ENCODE data around the gene CNIH3.
"Not testable (repeated sequence)": the region's sequence is repeated elsewhere in the genome, so short reads cannot be mapped to it uniquely, and the experiment has no call there.

Gene CNIH3

GRCh38 chr1:224643653-224644052 lies 27.5 kb downstream of the CNIH3 start:
- no peak for DNase-seq (ENCODE audit: low spot score)

- DNase-seq (ENCODE audit: low spot score) = peak; percentile 68
These were observed 28.5 kb downstream of the CNIH3 start for GRCh38 chr1:224644553-224645154.

DNA sequence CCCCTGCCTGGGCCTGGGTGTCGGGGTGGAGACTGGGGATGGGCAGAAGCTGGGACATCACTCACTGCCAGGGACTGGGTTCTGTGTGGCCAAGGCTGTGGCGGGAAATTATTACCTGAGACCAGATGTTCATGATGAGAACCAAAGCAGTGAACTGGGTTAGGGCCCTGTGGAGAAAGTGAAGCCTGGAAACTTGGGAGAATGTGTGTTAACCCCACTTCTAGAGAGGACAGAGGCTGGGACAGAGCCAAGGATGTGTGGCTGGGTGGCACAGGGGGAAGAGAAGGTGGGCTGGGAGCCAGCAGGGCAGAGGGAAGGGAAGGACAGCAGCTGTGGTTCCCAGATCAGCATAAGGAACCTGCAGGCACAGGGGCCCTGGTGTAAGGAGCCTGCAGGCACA lies 31.3 kb downstream of the CNIH3 start:
- no peak for DNase-seq (ENCODE audit: low spot score)

GRCh38 chr1:224650290-224650689 lies 34.2 kb downstream of the CNIH3 start:
- DNase-seq (ENCODE audit: low spot score) = no peak

GRCh38 chr1:224651188-224651587 lies 35.1 kb downstream of the CNIH3 start:
- no peak for DNase-seq (ENCODE audit: low spot score)

GRCh38 chr1:224656392-224656791 lies 40.3 kb downstream of the CNIH3 start:
- no peak for DNase-seq (ENCODE audit: low spot score)

DNA sequence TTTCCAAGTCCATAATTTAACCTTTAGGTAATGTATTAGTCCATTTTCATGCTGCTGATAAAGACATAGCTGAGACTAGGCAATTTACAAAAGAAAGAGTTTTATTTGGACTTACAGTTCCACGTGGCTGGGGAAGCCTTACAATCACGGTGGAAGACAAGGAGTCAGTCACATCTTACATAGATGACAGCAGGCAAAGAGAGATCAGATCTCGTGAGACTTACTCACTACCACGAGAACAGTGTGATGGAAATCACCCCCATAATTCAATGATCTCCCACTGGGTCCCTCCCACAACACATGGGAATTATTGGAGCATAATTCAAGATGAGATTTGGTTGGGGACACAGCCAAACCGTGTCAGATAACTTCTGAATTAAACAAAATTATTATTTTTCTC lies 44.0 kb downstream of the CNIH3 start:
- DNase-seq (ENCODE audit: low spot score) = no peak

- no peak for DNase-seq (ENCODE audit: low spot score)
These were observed 46.8 kb downstream of the CNIH3 start for GRCh38 chr1:224662870-224663269.

GRCh38 chr1:224665016-224665415 lies 48.9 kb downstream of the CNIH3 start:
- no peak for DNase-seq (ENCODE audit: low spot score)

GRCh38 chr1:224666078-224666477 lies 50.0 kb downstream of the CNIH3 start:
- no peak for DNase-seq (ENCODE audit: low spot score)

DNA sequence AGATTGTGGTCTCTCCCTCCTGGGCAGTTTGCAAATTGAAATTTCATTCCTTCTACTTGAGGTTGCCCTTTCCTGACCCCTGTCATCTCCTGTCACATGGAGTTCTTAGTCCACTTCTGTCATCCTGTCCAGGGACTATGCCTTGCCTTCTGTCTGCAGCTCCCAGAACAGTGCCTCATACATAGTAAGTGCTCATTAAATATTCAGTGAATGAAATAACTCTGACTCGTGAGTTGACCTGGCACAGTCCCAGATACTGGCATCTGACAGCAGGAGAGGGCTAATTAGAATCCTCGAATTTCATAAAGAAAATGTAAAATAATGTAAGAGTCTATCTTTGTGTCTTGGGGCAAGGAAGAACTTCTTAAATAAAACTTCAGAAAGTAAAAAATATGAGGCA lies 50.8 kb downstream of the CNIH3 start:
- no peak for DNase-seq (ENCODE audit: low spot score)

- DNase-seq (ENCODE audit: low spot score) = no peak
These were observed 52.9 kb downstream of the CNIH3 start for GRCh38 chr1:224668984-224669383.

GRCh38 chr1:224669403-224669802 lies 53.3 kb downstream of the CNIH3 start:
- DNase-seq (ENCODE audit: low spot score) = no peak

DNA sequence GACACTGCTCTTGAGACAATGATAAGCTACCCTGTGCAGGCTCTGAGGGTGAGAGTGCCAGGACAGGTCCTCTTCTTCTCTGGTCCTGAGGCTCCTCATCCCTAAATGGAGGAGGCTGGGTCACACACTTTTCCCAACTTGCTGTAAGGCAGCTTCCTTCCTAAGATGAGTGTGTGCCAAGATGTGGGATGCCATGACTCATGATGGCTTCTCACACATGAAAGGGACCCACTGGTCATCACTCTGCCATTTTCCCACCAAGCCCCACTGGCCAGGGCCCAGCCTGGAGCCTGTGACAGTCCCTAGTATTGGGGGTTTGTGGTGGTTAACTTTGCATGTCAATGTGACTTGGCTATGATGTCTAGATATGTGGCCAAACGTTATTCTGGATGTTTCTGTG lies 54.4 kb downstream of the CNIH3 start:
- no peak for DNase-seq (ENCODE audit: low spot score)

DNA sequence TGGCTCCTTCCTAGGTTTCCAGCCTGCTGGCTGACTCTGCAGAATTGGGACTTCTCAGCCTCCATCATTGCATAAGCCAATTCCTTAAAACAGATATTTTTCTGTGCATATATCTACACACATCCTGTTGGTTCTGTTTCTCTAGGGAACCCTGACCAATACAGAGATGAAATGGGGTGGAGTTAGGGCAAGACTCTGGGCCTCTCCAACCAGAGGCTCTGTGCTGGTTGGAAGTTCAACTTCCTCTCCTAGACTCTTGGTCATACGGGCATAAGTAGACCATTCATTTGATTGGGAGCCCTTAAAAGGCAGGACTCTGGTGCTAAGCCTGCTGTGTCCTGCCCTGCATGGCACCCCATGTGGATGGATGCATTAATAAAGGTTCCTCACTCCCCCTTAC lies 55.0 kb downstream of the CNIH3 start:
- DNase-seq (ENCODE audit: low spot score) = no peak

DNA sequence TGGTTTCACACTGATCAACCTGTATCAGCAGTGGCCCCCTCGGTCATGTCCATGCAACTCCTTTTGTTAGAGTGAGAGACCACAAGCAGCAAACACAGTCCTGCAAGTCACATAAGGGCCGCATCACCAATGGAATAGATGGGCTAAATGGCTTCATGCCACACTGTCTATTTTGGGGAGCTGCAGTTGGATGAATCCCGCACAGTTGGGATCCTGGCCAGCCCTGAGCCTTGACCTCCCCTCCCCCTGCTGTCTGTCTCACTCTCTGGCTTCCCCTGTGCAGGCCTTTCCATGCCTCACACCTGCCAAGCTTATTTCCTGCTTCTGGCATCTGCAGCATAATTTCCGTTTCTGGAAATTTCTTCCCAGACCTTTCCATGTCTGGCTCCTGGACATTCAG lies 57.0 kb downstream of the CNIH3 start:
- no peak for DNase-seq (ENCODE audit: low spot score)

DNA sequence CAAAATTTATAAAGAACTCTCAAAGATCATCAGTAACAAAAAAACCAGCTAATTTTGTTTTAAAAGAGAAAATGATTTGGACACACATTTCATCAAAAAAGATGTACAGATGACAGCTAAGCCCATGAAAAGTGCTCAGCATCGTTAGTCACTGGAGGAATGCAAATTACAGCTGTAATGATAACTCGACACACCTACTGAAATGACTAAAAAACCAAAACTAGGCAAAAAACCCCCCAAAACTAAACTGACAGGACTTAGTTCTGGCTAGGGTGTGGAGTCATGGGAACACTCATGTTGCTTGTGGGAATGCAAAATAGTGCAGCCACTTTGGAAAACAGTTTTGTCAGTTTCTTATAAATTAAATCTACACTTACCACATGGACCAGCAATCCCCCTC lies 59.5 kb downstream of the CNIH3 start:
- no peak for DNase-seq (ENCODE audit: low spot score)

- no peak for DNase-seq (ENCODE audit: low spot score)
These were observed 60.4 kb downstream of the CNIH3 start for GRCh38 chr1:224676551-224676950.

- DNase-seq (ENCODE audit: low spot score) = no peak
These were observed 62.1 kb downstream of the CNIH3 start for GRCh38 chr1:224678168-224678567.

DNA sequence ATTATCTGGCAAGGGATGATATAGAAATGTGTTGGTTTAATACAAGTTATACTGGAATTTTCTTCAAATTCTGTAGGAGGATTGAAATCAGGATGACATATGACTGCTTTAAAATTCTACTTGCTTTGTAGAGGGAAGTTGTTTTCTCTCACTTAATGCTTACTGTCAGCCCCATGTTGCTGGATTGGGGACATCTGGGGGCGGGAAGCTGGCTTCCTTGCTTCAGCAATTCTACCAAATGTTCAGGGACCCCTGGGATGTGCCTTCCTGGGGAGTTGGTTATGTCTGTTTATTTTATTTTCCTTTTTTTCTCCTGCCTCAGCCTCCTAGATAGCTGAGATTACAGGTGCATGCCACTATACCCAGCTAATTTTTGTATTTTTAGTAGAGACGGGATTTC lies 63.5 kb downstream of the CNIH3 start:
- DNase-seq (ENCODE audit: low spot score) = no peak

DNA sequence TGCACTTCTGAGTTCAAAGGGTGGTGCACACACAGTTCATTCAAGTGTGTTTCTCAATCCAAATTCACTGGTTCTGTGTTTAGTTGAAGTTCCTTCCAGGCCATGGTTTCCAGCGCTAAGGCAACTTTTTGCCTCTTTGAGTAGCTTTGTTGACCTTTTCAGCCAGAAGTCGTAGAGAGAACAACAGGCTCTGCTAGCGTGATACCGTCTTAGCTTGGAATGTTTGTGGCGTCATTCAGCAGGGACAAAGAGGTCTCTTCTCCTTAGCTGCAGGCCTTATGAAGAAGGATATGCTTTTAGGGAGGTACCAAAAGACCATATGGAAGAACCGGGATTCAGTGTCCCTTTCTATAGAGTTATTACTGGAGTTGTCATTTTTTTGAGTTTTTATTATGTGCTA lies 65.7 kb downstream of the CNIH3 start:
- DNase-seq (ENCODE audit: low spot score) = no peak

GRCh38 chr1:224683936-224684335 lies 67.8 kb downstream of the CNIH3 start:
- no peak for DNase-seq (ENCODE audit: low spot score)

GRCh38 chr1:224684979-224685425 lies 68.9 kb downstream of the CNIH3 start:
- DNase-seq (ENCODE audit: low spot score) = no peak

GRCh38 chr1:224686140-224686539 lies 70.0 kb downstream of the CNIH3 start:
- DNase-seq (ENCODE audit: low spot score) = not testable (repeated sequence)

- no peak for DNase-seq (ENCODE audit: low spot score)
These were observed 71.3 kb downstream of the CNIH3 start for GRCh38 chr1:224687465-224687864.
